HCT116 (cell line): ENCODE measurements around the gene CFAP119. TPM values are rescaled to one million over a fixed set of nuclear protein-coding genes. Genes with fewer than 3 reads are reported as not detected.

ENCODE experiments used
- ATAC-seq: fragments of 200-7000 bp; cut with Tn5 transposase; 2 replicates; pipeline ENCODE4 v1.9.1; 2020; ENCODE audit warnings: mild to moderate bottlenecking, moderate library complexity
- BruUV-seq: library from RNA; stranded (reverse); fragments of 400-500 nt; replicated peaks from 2 replicates; lab custom pipeline; 2021; lab: Mats Ljungman, UMichigan
- CTCF ChIA-PET: fragments of 300-600 bp; sonication (Branson Sonifier 250); formaldehyde crosslinking; loops from one replicate; lab custom pipeline; 2021; ENCODE audit warnings: antibody characterized with exemption; lab: Charles Lee
- POLR2A ChIA-PET: fragments of 300-600, 350-600 bp; sonication (Branson Sonifier 250); formaldehyde crosslinking; loops from one replicate; lab custom pipeline; 2021; ENCODE audit warnings: antibody characterized with exemption; lab: Charles Lee
- RAD21 ChIA-PET, 2 experiments: fragments of 300-600 bp; sonication (Branson Sonifier 250); formaldehyde crosslinking; loops; one replicate each; lab custom pipeline; 2023; ENCODE audit warnings: low total read pairs in 2 of 2; ENCODE audit not compliant: uncharacterized antibody in 2 of 2, unreplicated experiment in 2 of 2, low non-redundant PET in 1 of 2; lab: Charles Lee
- DNase-seq: peaks from one replicate; pipeline ENCODE4 v3.0.0-alpha.2; 2010; ENCODE audit warnings: low read depth, low spot score
- H2AFZ ChIP-seq: fragments of 200-600 bp; shearing (Covaris generic), sonication (generic); 2 replicates; pipeline ENCODE4 v1.6.1; 2017; ENCODE audit warnings: low read depth, mixed run types, mixed read lengths, antibody characterized with exemption, low read length; ENCODE audit not compliant: poor library complexity, severe bottlenecking
- H3K27ac ChIP-seq: 2 replicates; pipeline ENCODE4 v1.5.1; 2012; ENCODE audit warnings: low read depth, low read length
- H3K27me3 ChIP-seq: fragments of 200-600 bp; sonication (generic); 2 replicates; pipeline ENCODE4 v1.6.1; 2016; ENCODE audit warnings: mixed run types, low read length, mixed read lengths; ENCODE audit not compliant: insufficient read depth
- H3K36me3 ChIP-seq, 2 experiments: fragments of 200-500 bp in 1 of 2; fragments of 200-600 bp in 1 of 2; sonication (Bioruptor generic) in 1 of 2; sonication (generic) in 1 of 2; 2 replicates each; pipeline versions ENCODE4 v1.5.1 to v1.6.1; 2014 to 2016; ENCODE audit warnings: low read length in 2 of 2, inconsistent platforms in 1 of 2, mixed read lengths in 1 of 2, mixed run types in 1 of 2; ENCODE audit not compliant: insufficient read depth in 2 of 2, control insufficient read depth in 1 of 2
- H3K4me1 ChIP-seq, 2 experiments: fragments of 200-600 bp in 1 of 2; sonication (generic) in 1 of 2; 2 replicates each; pipeline versions ENCODE4 v1.5.1 to v1.6.1; 2012 to 2017; ENCODE audit warnings: low read length in 2 of 2, inconsistent platforms in 1 of 2, mild to moderate bottlenecking in 1 of 2, mixed read lengths in 1 of 2, mixed run types in 1 of 2, moderate library complexity in 1 of 2; ENCODE audit not compliant: insufficient read depth in 2 of 2, control insufficient read depth in 1 of 2
- H3K4me2 ChIP-seq: fragments of 200-600 bp; sonication (generic); 2 replicates; pipeline ENCODE4 v1.6.1; 2017; ENCODE audit warnings: mixed run types, low read length, mixed read lengths
- H3K4me3 ChIP-seq, 2 experiments: fragments of 200-600 bp in 1 of 2; sonication (generic) in 1 of 2; replicated peaks in 1 of 2; 2 replicates each; pipeline ENCODE4 v1.5.1; 2011 to 2016; ENCODE audit warnings: low read length in 2 of 2, control low read depth in 1 of 2, low read depth in 1 of 2, mild to moderate bottlenecking in 1 of 2, mixed read lengths in 1 of 2, mixed run types in 1 of 2
- H3K79me2 ChIP-seq: fragments of 200-600 bp; sonication (generic); 2 replicates; pipeline ENCODE4 v1.6.1; 2017; ENCODE audit warnings: mild to moderate bottlenecking, mixed run types, low read length, moderate library complexity, mixed read lengths; ENCODE audit not compliant: insufficient read depth
- H3K9ac ChIP-seq: fragments of 200-600 bp; sonication (generic); 2 replicates; pipeline ENCODE4 v1.6.1; 2016; ENCODE audit warnings: low read length, mixed read lengths
- H3K9me2 ChIP-seq: fragments of 200-600 bp; sonication (generic), shearing (Covaris generic); 2 replicates; pipeline ENCODE4 v1.6.1; 2017; ENCODE audit warnings: mixed run types, mild to moderate bottlenecking, moderate library complexity; ENCODE audit not compliant: insufficient read depth
- H3K9me3 ChIP-seq, 2 experiments: fragments of 200-500 bp in 1 of 2; fragments of 200-600 bp in 1 of 2; sonication (Bioruptor generic) in 1 of 2; sonication (generic) in 1 of 2; 2 replicates each; pipeline ENCODE4 v1.6.1; 2014 to 2017; ENCODE audit warnings: low read length in 2 of 2, mixed read lengths in 2 of 2, inconsistent platforms in 1 of 2, low read depth in 1 of 2, mild to moderate bottlenecking in 1 of 2, mixed run types in 1 of 2, moderate library complexity in 1 of 2; ENCODE audit not compliant: control insufficient read depth in 1 of 2, insufficient read depth in 1 of 2
- H4K20me1 ChIP-seq: fragments of 200-600 bp; sonication (generic), shearing (Covaris generic); 2 replicates; pipeline ENCODE4 v1.6.1; 2017; ENCODE audit warnings: mixed run types, mild to moderate bottlenecking, moderate library complexity; ENCODE audit not compliant: insufficient read depth
- CBX3 ChIP-seq: IDR thresholded peaks from 2 replicates; pipeline ENCODE4 v1.6.1; 2012; ENCODE audit warnings: low read depth
- CEBPB ChIP-seq: IDR thresholded peaks from 2 replicates; pipeline ENCODE4 v1.6.1; 2012; ENCODE audit warnings: low read depth
- MAX ChIP-seq: IDR thresholded peaks from 2 replicates; pipeline ENCODE4 v1.6.1; 2012
- POLR2A ChIP-seq: IDR thresholded peaks from 2 replicates; pipeline ENCODE4 v1.7.0; 2011; ENCODE audit warnings: borderline replicate concordance; ENCODE audit not compliant: insufficient read depth, insufficient read length; ENCODE audit errors: extremely low read depth
- RAD21 ChIP-seq: IDR thresholded peaks from 2 replicates; pipeline ENCODE4 v1.6.1; 2012; ENCODE audit warnings: low read depth, mild to moderate bottlenecking
- SIN3A ChIP-seq: IDR thresholded peaks from 2 replicates; pipeline ENCODE4 v1.6.1; 2012; ENCODE audit warnings: low read depth
- SRF ChIP-seq: IDR thresholded peaks from 2 replicates; pipeline ENCODE4 v1.6.1; 2012; ENCODE audit warnings: low read depth
- TCF7L2 ChIP-seq: IDR thresholded peaks from 2 replicates; pipeline ENCODE4 v1.7.0; 2011; ENCODE audit warnings: borderline replicate concordance, inconsistent platforms; ENCODE audit not compliant: insufficient read depth, insufficient read length; ENCODE audit errors: extremely low read depth
- YY1 ChIP-seq: IDR thresholded peaks from 2 replicates; pipeline ENCODE4 v1.6.1; 2011; ENCODE audit warnings: low read length, low read depth, moderate library complexity, mild to moderate bottlenecking; ENCODE audit not compliant: insufficient replicate concordance; ENCODE audit errors: extremely low read depth
- intact Hi-C: fragments of 100-400 bp; cut with micrococcal nuclease; formaldehyde crosslinking; loops from 2 replicates; pipeline ENCODE4 v1.10.0; 2022
- total RNA-seq: library from RNA; stranded (reverse); gene quantifications from one replicate; pipeline ENCODE4 v1.2.1, GENCODE V29; 2021; ENCODE audit not compliant: unreplicated experiment
- TF ChIP-seq, protein P1 (sequence below), 3 experiments: fragments of 200-600 bp in 1 of 3; sonication (generic) in 1 of 3; IDR thresholded peaks in 2 of 3; conservative IDR thresholded peaks in 1 of 3; 2 replicates each; pipeline ENCODE4 v1.5.1; 2012 to 2017; ENCODE audit warnings: low read depth in 2 of 3, low read length in 2 of 3, antibody characterized with exemption in 1 of 3, borderline replicate concordance in 1 of 3, control low read depth in 1 of 3, mild to moderate bottlenecking in 1 of 3, mixed read lengths in 1 of 3, mixed run types in 1 of 3, moderate library complexity in 1 of 3; ENCODE audit not compliant: insufficient read depth in 1 of 3

The CFAP119 gene
- total RNA-seq, 1 experiment from 2014 or later = 12.6 TPM

DNA sequence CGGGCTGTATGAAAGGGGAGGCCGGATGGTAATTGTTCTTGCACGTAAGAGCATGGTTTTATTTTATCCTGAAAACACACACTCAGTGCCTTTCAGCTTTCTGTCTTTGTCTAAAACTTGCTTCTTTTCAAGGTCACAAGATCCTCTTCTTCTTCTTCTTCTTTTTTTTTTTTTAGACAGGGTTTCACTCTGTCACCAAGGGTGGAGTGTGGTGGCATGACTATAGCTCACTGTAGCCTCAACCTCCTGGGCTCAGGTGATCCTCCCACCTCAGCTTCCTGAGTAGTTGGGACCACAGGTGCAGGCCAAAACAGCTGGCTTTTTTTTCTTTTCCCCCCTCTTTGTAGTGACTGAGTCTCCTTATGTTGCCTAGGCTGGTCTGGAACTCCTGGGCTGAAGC is 41.1 kb upstream of the CFAP119 start:
- Histone ChIP-seq H3K27me3 (no peaks in the 10 kb centered on the region), H3K4me2 (no peak overlapping the region), H4K20me1 (no peaks in the 10 kb centered on the region), H3K36me3 (no peaks in the 10 kb centered on the region), H3K79me2 (no peaks in the 10 kb centered on the region), H3K9me3 (no peaks in the 10 kb centered on the region), H2AFZ (no peak overlapping the region), H3K4me1 (peaks cover 8 to 16% of the 10 kb centered on the region in 2 experiments; a peak in 3 of 4 replicates), H3K27ac (no peak overlapping the region), H3K9ac (no peak overlapping the region), H3K4me3 (no peak overlapping the region), H3K9me2 (no peaks in the 10 kb centered on the region)
- no peak for ATAC-seq
- ChIA-PET CTCF (interaction anchor here (0.9 to 1.2 kb wide), 2 partner anchors 10 to 15 kb away, joined by 3 to 4 read pairs; no protein-coding TSS in a partner anchor), POLR2A (interaction anchor here (0.7 to 1.8 kb wide), 3 partner anchors 16 to 72 kb away, joined by 3 to 5 read pairs (median 4); partner anchors contain the start of gene ZNF629), RAD21 (no interaction called here)
- no TSS peak for BruUV-seq
- intact Hi-C loops = no loop called here
- no peak for TF ChIP-seq SIN3A
- TF ChIP-seq SRF = no peak
- TF ChIP-seq CEBPB = no peak
- no peak for TF ChIP-seq CBX3
- TF ChIP-seq POLR2A = no peak
- no peak for TF ChIP-seq RAD21
- no peak for TF ChIP-seq TCF7L2
- no peak for DNase-seq

- Histone ChIP-seq H3K4me3 (no peak overlapping the region), H3K4me2 (no peak overlapping the region), H3K79me2 (no peaks in the 10 kb centered on the region), H3K36me3 (no peaks in the 10 kb centered on the region), H4K20me1 (no peaks in the 10 kb centered on the region), H3K9me3 (no peaks in the 10 kb centered on the region), H3K4me1 (no peaks in the 10 kb centered on the region), H3K9ac (no peak overlapping the region), H3K27me3 (no peaks in the 10 kb centered on the region), H2AFZ (no peak overlapping the region), H3K27ac (no peak overlapping the region), H3K9me2 (no peaks in the 10 kb centered on the region)
- ChIA-PET POLR2A (no interaction called here), CTCF (interaction anchor here (0.6 to 1.3 kb wide), 4 partner anchors 8 to 272 kb away, joined by 3 to 7 read pairs (median 3); no protein-coding TSS in a partner anchor), RAD21 (interaction anchor here in 1 of 2 experiments (0.6 kb wide), 1 partner anchor 160 kb away, joined by 3 read pairs; no protein-coding TSS in a partner anchor)
- TF ChIP-seq MAX (no peak), YY1 (no peak), RAD21 (peak; percentile 20; the same call in 1 of the 2 replicates)
- TF ChIP-seq, protein P1, sequence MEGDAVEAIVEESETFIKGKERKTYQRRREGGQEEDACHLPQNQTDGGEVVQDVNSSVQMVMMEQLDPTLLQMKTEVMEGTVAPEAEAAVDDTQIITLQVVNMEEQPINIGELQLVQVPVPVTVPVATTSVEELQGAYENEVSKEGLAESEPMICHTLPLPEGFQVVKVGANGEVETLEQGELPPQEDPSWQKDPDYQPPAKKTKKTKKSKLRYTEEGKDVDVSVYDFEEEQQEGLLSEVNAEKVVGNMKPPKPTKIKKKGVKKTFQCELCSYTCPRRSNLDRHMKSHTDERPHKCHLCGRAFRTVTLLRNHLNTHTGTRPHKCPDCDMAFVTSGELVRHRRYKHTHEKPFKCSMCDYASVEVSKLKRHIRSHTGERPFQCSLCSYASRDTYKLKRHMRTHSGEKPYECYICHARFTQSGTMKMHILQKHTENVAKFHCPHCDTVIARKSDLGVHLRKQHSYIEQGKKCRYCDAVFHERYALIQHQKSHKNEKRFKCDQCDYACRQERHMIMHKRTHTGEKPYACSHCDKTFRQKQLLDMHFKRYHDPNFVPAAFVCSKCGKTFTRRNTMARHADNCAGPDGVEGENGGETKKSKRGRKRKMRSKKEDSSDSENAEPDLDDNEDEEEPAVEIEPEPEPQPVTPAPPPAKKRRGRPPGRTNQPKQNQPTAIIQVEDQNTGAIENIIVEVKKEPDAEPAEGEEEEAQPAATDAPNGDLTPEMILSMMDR (IDR thresholded peaks at IDR 0.05 in 2 of 3, conservative IDR thresholded peaks at IDR 0.05 in 1 of 3; ENCODE audit: borderline replicate concordance in 1 of 3, insufficient read depth in 1 of 3, low read depth in 2 of 3, low read length in 2 of 3) = peak in 2 of 3 experiments; percentile 40 to 41; a peak in 4 of 6 replicates
- no TSS peak for BruUV-seq
- intact Hi-C loops = no loop called here
- peak; percentile 93 for ATAC-seq
- DNase-seq = no peak
Measured at GRCh38 chr16:30797670-30798309, 35.9 kb upstream of the CFAP119 start.
